T-cell (primary cell): ENCODE data around the gene GABPA. TPM values are rescaled to one million over a fixed set of nuclear protein-coding genes. Genes with fewer than 3 reads are reported as not detected.

Source experiments
- ATAC-seq, 4 experiments: fragments of 200-7000 bp in 3 of 4; fragments of 150-1000 bp in 1 of 4; cut with Tn5 transposase; replicated peaks in 1 of 4; 1 replicate in 3 of 4; 2 replicates in 1 of 4; pipeline ENCODE4 v1.10.0; 2021; ENCODE audit warnings: moderate library complexity in 3 of 4, mild to moderate bottlenecking in 2 of 4, moderate number of reproducible peaks in 1 of 4
- CTCF ChIA-PET, 2 donors: fragments of 300-600 bp; sonication (Branson Sonifier 250); formaldehyde crosslinking; loops; one replicate each; lab custom pipeline; 2022; ENCODE audit warnings: antibody characterized with exemption in 2 of 2; lab: Charles Lee
- POLR2A ChIA-PET, 2 donors: fragments of 300-600 bp; sonication (Branson Sonifier 250); formaldehyde crosslinking; loops; one replicate each; lab custom pipeline; 2022; ENCODE audit warnings: antibody characterized with exemption in 2 of 2; lab: Charles Lee
- DNase-seq, 35 experiments: peaks; one replicate each; pipeline versions ENCODE4 v3.0.0 to v3.0.0-alpha.2; 2013 to 2023
- H3K27ac ChIP-seq: one replicate; pipeline ENCODE4 v1.5.1; 2013; ENCODE audit warnings: low read length
- H3K27me3 ChIP-seq, 2 experiments: replicated peaks in 1 of 2; 1 replicate in 1 of 2; 2 replicates in 1 of 2; pipeline versions ENCODE4 v1.6.1 to v1.7.0; 2013; ENCODE audit warnings: low read length in 1 of 2, mixed read lengths in 1 of 2; ENCODE audit not compliant: control insufficient read depth in 2 of 2, insufficient read depth in 2 of 2; ENCODE audit errors: extremely low read depth in 1 of 2
- H3K36me3 ChIP-seq, 2 donors: 1 replicate in 1 of 2; 2 replicates in 1 of 2; pipeline versions ENCODE4 v1.6.1 to v1.7.0; 2013; ENCODE audit warnings: low read length in 1 of 2; ENCODE audit not compliant: control insufficient read depth in 2 of 2, insufficient read depth in 1 of 2; ENCODE audit errors: extremely low read depth in 1 of 2
- H3K4me1 ChIP-seq, 2 experiments: 1 replicate in 1 of 2; 2 replicates in 1 of 2; pipeline versions ENCODE4 v1.6.1 to v1.7.0; 2013; ENCODE audit warnings: low read length in 2 of 2, mixed read lengths in 1 of 2; ENCODE audit not compliant: insufficient read depth in 2 of 2, control insufficient read depth in 1 of 2; ENCODE audit errors: extremely low read depth in 1 of 2
- H3K4me3 ChIP-seq, 2 donors: 1 replicate in 1 of 2; 2 replicates in 1 of 2; pipeline versions ENCODE4 v1.5.1 to v1.7.0; 2013; ENCODE audit warnings: mild to moderate bottlenecking in 2 of 2, low read length in 1 of 2, moderate library complexity in 1 of 2; ENCODE audit not compliant: control insufficient read depth in 1 of 2; ENCODE audit errors: extremely low read depth in 1 of 2
- H3K9me3 ChIP-seq: 2 replicates; pipeline ENCODE4 v1.7.0; 2013
- H3K27ac Mint-ChIP-seq, 2 donors: one replicate each; pipeline ENCODE4 v1.8.0; 2020 to 2021; ENCODE audit warnings: mild to moderate bottlenecking in 2 of 2, mixed read lengths in 2 of 2
- H3K27me3 Mint-ChIP-seq, 2 donors: one replicate each; pipeline ENCODE4 v1.8.0; 2021 to 2022; ENCODE audit warnings: mixed read lengths in 2 of 2
- H3K36me3 Mint-ChIP-seq: one replicate; pipeline ENCODE4 v1.8.0; 2021; ENCODE audit warnings: mixed read lengths
- H3K4me1 Mint-ChIP-seq, 3 donors: one replicate each; pipeline ENCODE4 v1.8.0; 2020 to 2022; ENCODE audit warnings: mixed read lengths in 3 of 3, mild to moderate bottlenecking in 1 of 3
- H3K4me3 Mint-ChIP-seq, 3 donors: one replicate each; pipeline ENCODE4 v1.8.0; 2020 to 2022; ENCODE audit warnings: mild to moderate bottlenecking in 3 of 3, mixed read lengths in 3 of 3, moderate library complexity in 3 of 3
- H3K9me3 Mint-ChIP-seq, 3 donors: one replicate each; pipeline ENCODE4 v1.8.0; 2020 to 2022; ENCODE audit warnings: mixed read lengths in 3 of 3
- WGBS: methylation state at CpG from one replicate; pipeline ENCODE4 v1.1.5; 2013; ENCODE audit warnings: missing lambda C conversion rate; ENCODE audit not compliant: insufficient coverage; 5-methylcytosine and 5-hydroxymethylcytosine counted together
- total RNA-seq, 35 experiments: library from RNA in 6 of 35; stranded (reverse) in 6 of 35; fragments of 120-200 nt in 1 of 35; gene quantifications; one replicate each; pipeline versions ENCODE4 v1.2.1 to v1.2.4 and lab custom pipeline; 2013 to 2026

GABPA gene
- total RNA-seq, 5 donors from 2014 or later (not counting 1 experiment from before 2014, with no cell fraction given): 23.5 to 28.3 (median 25.5) TPM

DNA sequence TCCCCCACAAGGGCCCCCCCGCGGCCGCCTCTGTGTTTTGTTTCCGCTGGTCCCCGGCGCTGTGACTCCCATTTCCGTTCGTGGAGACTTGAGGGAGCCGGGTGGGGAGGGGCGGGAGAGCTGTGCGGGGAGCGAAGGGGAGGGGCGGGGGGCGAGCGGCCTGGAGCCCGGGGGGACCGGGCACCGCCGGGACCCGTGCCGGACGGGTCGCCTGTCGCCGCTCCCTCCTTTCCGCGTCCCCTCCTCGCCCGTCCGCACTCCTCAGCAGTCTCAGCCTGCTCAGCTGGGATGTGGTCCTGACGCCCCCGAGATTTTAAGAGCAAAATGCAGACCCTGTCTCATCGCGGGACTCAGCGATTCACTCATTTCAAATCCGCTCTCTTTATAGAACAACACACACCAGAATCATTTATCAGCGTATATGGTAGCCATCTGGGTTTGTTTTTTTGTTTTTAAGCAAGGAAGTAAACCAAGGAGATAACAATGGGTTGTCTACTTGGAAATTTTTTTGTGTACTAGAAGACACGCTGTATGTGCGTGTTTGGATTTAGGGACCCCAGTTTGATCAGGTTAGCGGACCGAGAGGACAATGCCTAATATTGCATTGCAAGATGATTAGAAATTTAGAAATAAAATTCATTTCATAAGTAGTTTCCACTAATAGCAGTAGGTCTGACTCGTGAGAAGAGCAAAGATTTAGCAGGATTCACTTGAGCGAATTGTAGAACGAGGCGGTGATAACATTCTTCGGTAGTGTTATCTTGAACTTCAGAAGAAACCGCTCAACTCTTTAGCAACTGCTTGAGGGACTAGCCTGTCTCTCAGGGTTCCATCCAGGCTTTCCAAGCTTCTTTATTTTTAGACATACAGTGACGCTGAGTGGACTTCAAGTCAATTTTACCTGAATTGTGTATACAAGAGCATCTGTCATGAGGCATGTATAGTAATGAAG, 1.1 kb downstream of the GABPA start:
- ChIA-PET CTCF (interaction anchor here (0.6 to 2.2 kb wide), 4 partner anchors 32 to 343 kb away, joined by 3 to 12 read pairs (median 3); partner anchors contain the start of gene MRPL39 (in 1 of the 2)), POLR2A (interaction anchor here (0.7 to 0.9 kb wide), 2 partner anchors 16 to 19 kb away, joined by 3 to 4 read pairs; no protein-coding TSS in a partner anchor)
- peak overlapping the region; percentile 93 to 100 (median 99) for H3K4me3 Mint-ChIP-seq
- Histone ChIP-seq H3K36me3 (peaks cover 3 to 5% of the 10 kb centered on the region in 2 donors), H3K9me3 (no peaks in the 10 kb centered on the region), H3K4me3 (peak overlapping the region; percentile 61 to 97), H3K4me1 (peaks cover 21 to 24% of the 10 kb centered on the region in 2 experiments), H3K27me3 (no peaks in the 10 kb centered on the region), H3K27ac (peak overlapping the region; percentile 85)
- H3K36me3 Mint-ChIP-seq: peaks cover 13% of the 10 kb centered on the region
- H3K27me3 Mint-ChIP-seq: no peaks in the 10 kb centered on the region
- peaks cover 60 to 73% (median 72%) of the 10 kb centered on the region in 3 donors for H3K4me1 Mint-ChIP-seq
- peak overlapping the region; percentile 96 to 98 for H3K27ac Mint-ChIP-seq
- ATAC-seq (peak in 1 of 4 experiments; percentile 1), DNase-seq (peak in 11 of 35 experiments; percentile 5 to 77 (median 50))
- no peaks in the 10 kb centered on the region for H3K9me3 Mint-ChIP-seq
- WGBS: 2% methylated on average over 22 of the region's 48 CpGs

DNA sequence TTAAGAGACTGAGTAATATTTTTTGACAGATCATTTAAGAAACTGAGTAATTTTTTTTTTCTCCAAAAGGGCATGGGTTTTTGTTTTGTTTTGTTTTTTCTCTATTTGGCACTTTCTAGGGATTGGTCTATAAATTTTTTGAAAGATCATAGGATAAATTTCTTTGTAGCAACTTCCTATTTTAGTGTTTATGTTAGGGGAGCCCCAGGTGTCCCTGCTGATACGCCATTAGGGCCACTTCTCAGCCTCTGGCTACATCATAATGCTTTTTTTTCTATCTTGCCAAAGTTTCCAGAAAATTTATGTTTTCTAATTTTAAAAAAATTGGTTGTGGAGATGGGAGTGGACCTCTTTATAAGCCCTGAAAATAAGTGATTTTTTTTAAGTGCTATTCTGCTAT, 2.6 kb downstream of the GABPA start:
- no CpG with 5 or more reads among the region's 1 CpG for WGBS
- peak overlapping the region in 1 of 2 donors; percentile 11 for H3K27ac Mint-ChIP-seq
- H3K4me3 ChIP-seq: no peak overlapping the region
- H3K4me1 Mint-ChIP-seq: peaks cover 63 to 78% (median 70%) of the 10 kb centered on the region in 3 donors
- DNase-seq (no peak), ATAC-seq (no peak)
- POLR2A ChIA-PET: no interaction called here
- peak overlapping the region in 1 of 3 donors; percentile 37 for H3K4me3 Mint-ChIP-seq
- H3K36me3 ChIP-seq: peaks cover 0 to 3% of the 10 kb centered on the region in 2 donors
- H3K36me3 Mint-ChIP-seq: peaks cover 18% of the 10 kb centered on the region
- peaks cover 18 to 24% of the 10 kb centered on the region in 2 experiments for H3K4me1 ChIP-seq
- no peaks in the 10 kb centered on the region for H3K27me3 ChIP-seq
- H3K27ac ChIP-seq: no peak overlapping the region
- no peaks in the 10 kb centered on the region for H3K27me3 Mint-ChIP-seq
- no peaks in the 10 kb centered on the region for H3K9me3 ChIP-seq
- CTCF ChIA-PET: no interaction called here
- no peaks in the 10 kb centered on the region for H3K9me3 Mint-ChIP-seq

DNA sequence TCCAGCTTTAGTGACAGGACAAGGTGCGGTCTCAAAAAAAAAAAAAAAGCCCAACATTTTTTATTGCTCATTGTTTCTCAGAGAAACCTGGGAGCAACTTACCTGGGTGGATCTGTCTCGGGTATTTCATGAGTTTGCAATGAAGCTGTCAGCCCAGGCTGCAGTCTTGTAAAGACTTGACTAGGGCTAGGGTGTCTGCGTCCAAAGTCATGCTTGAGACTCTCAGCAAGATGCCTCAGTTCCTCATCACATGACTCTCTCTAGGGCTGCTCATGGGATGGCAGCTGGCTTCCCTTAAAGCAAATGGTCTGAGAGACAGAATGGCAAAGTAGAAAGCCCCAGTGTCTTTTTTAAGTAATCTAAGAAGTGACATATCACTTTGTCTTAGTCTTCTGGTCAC, 8.1 kb downstream of the GABPA start:
- Histone ChIP-seq H3K4me1 (no peaks in the 10 kb centered on the region), H3K4me3 (no peak overlapping the region), H3K27me3 (no peaks in the 10 kb centered on the region), H3K36me3 (peaks cover 0 to 18% of the 10 kb centered on the region in 2 donors), H3K9me3 (no peaks in the 10 kb centered on the region), H3K27ac (no peak overlapping the region)
- CTCF ChIA-PET: interaction anchor here in 1 of 2 donors (0.7 kb wide), 1 partner anchor 9 kb away, joined by 4 read pairs; no protein-coding TSS in a partner anchor
- ATAC-seq (no peak), DNase-seq (no peak)
- Mint-ChIP-seq H3K27ac (no peak overlapping the region), H3K4me1 (peaks cover 35 to 45% (median 38%) of the 10 kb centered on the region in 3 donors), H3K4me3 (no peak overlapping the region), H3K36me3 (peaks cover 34% of the 10 kb centered on the region), H3K9me3 (no peaks in the 10 kb centered on the region), H3K27me3 (no peaks in the 10 kb centered on the region)
- POLR2A ChIA-PET: interaction anchor here in 1 of 2 donors (0.6 kb wide), 1 partner anchor 10 kb away, joined by 6 read pairs; no protein-coding TSS in a partner anchor
- 94% methylated on average over 2 of the region's 3 CpGs for WGBS

DNA sequence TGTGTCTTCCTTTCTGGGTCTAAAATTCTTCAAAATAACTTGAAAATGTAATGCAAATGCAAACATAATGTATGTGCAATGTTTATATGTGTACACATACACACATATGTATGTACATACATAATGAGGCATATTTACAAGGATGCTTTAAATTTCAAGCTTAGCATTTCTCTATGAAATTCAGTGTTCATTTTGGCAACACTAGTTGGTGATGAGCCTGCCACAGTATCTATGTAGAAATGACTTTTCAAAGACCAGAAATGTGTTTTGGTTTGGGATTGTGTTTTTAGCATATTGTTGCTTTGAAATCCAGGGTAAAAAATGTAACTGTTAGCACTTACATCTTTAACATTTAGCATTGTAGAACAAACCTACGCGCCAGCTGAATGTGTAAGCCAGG, 10.1 kb downstream of the GABPA start:
- no peak overlapping the region for H3K27ac ChIP-seq
- H3K36me3 ChIP-seq: peaks cover 0 to 22% of the 10 kb centered on the region in 2 donors
- Mint-ChIP-seq H3K4me1 (peaks cover 25 to 31% (median 26%) of the 10 kb centered on the region in 3 donors), H3K27ac (no peak overlapping the region), H3K4me3 (no peak overlapping the region), H3K27me3 (no peaks in the 10 kb centered on the region), H3K36me3 (peaks cover 25% of the 10 kb centered on the region), H3K9me3 (no peaks in the 10 kb centered on the region)
- no peaks in the 10 kb centered on the region for H3K9me3 ChIP-seq
- no peak overlapping the region for H3K4me3 ChIP-seq
- ChIA-PET CTCF (interaction anchor here (0.6 to 1.1 kb wide), 3 partner anchors 13 to 109 kb away, joined by 3 to 5 read pairs (median 4); no protein-coding TSS in a partner anchor), POLR2A (no interaction called here)
- no peak for ATAC-seq
- peaks cover 0 to 3% of the 10 kb centered on the region in 2 experiments for H3K4me1 ChIP-seq
- no peaks in the 10 kb centered on the region for H3K27me3 ChIP-seq
- no peak for DNase-seq
- WGBS: no CpG with 5 or more reads among the region's 2 CpGs

DNA sequence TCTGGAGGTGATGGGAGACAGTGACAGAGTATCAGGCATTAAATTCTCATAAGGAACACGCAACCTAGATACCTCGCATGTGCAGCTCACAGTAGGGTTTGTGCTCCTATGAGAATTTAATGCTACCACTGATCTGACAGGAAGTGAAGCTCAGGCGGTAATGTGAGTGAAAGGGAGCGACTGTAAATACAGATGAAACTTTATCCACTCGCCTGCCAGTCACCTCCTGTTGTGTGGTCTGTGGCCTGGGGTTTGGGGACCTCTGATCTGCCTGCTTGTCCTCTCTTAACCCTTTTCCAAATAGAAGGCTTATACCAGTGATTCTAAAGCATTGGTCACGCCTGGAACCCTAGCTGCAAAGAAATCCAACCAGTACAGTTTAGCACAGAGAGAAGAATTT, 15.3 kb downstream of the GABPA start:
- peaks cover 35% of the 10 kb centered on the region for H3K36me3 Mint-ChIP-seq
- 69% methylated on average over 2 of the region's 6 CpGs for WGBS
- no peaks in the 10 kb centered on the region for H3K9me3 Mint-ChIP-seq
- POLR2A ChIA-PET: no interaction called here
- peak overlapping the region; percentile 73 to 83 for H3K27ac Mint-ChIP-seq
- Histone ChIP-seq H3K4me1 (peaks cover 0 to 9% of the 10 kb centered on the region in 2 experiments), H3K36me3 (peaks cover 0 to 42% of the 10 kb centered on the region in 2 donors), H3K4me3 (no peak overlapping the region), H3K27me3 (no peaks in the 10 kb centered on the region), H3K27ac (peak overlapping the region; percentile 32), H3K9me3 (no peaks in the 10 kb centered on the region)
- no peaks in the 10 kb centered on the region for H3K27me3 Mint-ChIP-seq
- H3K4me1 Mint-ChIP-seq: peaks cover 0 to 15% (median 14%) of the 10 kb centered on the region in 3 donors
- no peak overlapping the region for H3K4me3 Mint-ChIP-seq
- ATAC-seq (peak in 3 of 4 experiments; percentile 41 to 53 (median 50)), DNase-seq (no peak)
- CTCF ChIA-PET: interaction anchor here in 1 of 2 donors (0.5 kb wide), 1 partner anchor 41 kb away, joined by 3 read pairs; no protein-coding TSS in a partner anchor

DNA sequence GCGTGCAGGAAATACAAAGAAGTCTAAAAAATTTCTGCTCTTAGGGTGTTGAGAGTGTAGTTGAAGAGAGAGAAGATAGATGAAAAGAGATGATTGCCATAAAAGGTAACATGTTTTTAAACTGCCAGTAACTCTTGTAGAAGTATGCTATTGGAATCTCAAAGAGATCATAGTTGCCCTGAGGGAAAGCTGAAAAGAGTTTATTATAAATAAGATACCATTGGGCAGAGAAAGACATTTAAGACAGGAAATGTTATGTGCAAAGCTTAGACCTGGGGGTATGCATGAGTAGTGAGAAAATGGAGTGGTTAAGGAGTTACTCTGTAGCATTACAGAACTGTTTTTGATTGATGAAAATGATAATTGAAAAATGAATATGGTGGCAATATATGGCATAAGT, 17.6 kb downstream of the GABPA start:
- Mint-ChIP-seq H3K27ac (no peak overlapping the region), H3K27me3 (no peaks in the 10 kb centered on the region), H3K4me1 (peaks cover 17 to 33% (median 27%) of the 10 kb centered on the region in 3 donors), H3K36me3 (peaks cover 47% of the 10 kb centered on the region), H3K9me3 (no peaks in the 10 kb centered on the region), H3K4me3 (no peak overlapping the region)
- CTCF ChIA-PET: no interaction called here
- Histone ChIP-seq H3K4me1 (peaks cover 0 to 13% of the 10 kb centered on the region in 2 experiments), H3K36me3 (peaks cover 7 to 46% of the 10 kb centered on the region in 2 donors), H3K27me3 (no peaks in the 10 kb centered on the region), H3K9me3 (no peaks in the 10 kb centered on the region), H3K4me3 (no peak overlapping the region), H3K27ac (no peak overlapping the region)
- POLR2A ChIA-PET: interaction anchor here in 1 of 2 donors (0.6 to 1.1 kb wide), 2 partner anchors 8 to 17 kb away, joined by 4 read pairs; no protein-coding TSS in a partner anchor
- DNase-seq: no peak
- ATAC-seq: no peak
- 100% methylated on average over 1 of the region's 1 CpG for WGBS
